NCI-H1436 treated with DMSO at 0.1 percent for 48 hours (cell line): ENCODE data around the gene LRFN4.
"Not testable (repeated sequence)": the region's sequence is repeated elsewhere in the genome, so short reads cannot be mapped to it uniquely, and the experiment has no call there.

Experiments used
- DNase-seq: peaks from one replicate; lab custom pipeline; 2025; lab: John Stamatoyannopoulos, UW

The LRFN4 gene

GRCh38 chr11:66856496-66857233 lies at the start of gene LRFN4:
Gene LRFN4, plus strand, starts transcription at chr11:66857064. Its CDS starts 681 bp downstream, at chr11:66857745.
- no peak for DNase-seq

- DNase-seq = no peak
These were observed 47.3 kb upstream of the LRFN4 start for GRCh38 chr11:66809592-66809991.

- no peak for DNase-seq
These were observed 46.2 kb upstream of the LRFN4 start for GRCh38 chr11:66810576-66811185.

GRCh38 chr11:66814678-66815077 lies 42.2 kb upstream of the LRFN4 start:
- no peak for DNase-seq

- no peak for DNase-seq
These were observed 41.2 kb upstream of the LRFN4 start for GRCh38 chr11:66815646-66816045.

- no peak for DNase-seq
These were observed 38.5 kb upstream of the LRFN4 start for GRCh38 chr11:66818231-66818955.

GRCh38 chr11:66820381-66820780 lies 36.5 kb upstream of the LRFN4 start:
- no peak for DNase-seq

- DNase-seq = no peak
These were observed 36.0 kb upstream of the LRFN4 start for GRCh38 chr11:66820901-66821300.

- DNase-seq = no peak
These were observed 33.2 kb upstream of the LRFN4 start for GRCh38 chr11:66823700-66824099.

- not testable (repeated sequence) for DNase-seq
These were observed 32.3 kb upstream of the LRFN4 start for GRCh38 chr11:66824573-66824972.

- no peak for DNase-seq
These were observed 22.4 kb upstream of the LRFN4 start for GRCh38 chr11:66834539-66834845.

- no peak for DNase-seq
These were observed 21.9 kb upstream of the LRFN4 start for GRCh38 chr11:66834943-66835342.

GRCh38 chr11:66835768-66836405 lies 21.0 kb upstream of the LRFN4 start:
- DNase-seq = no peak

GRCh38 chr11:66840317-66841091 lies 16.4 kb upstream of the LRFN4 start:
- DNase-seq = no peak

- DNase-seq = no peak
These were observed 15.0 kb upstream of the LRFN4 start for GRCh38 chr11:66841861-66842260.

GRCh38 chr11:66842501-66842895 lies 14.4 kb upstream of the LRFN4 start:
- no peak for DNase-seq

GRCh38 chr11:66842896-66843775 lies 13.7 kb upstream of the LRFN4 start, which contains the start of gene RCE1:
Gene RCE1, plus strand, starts transcription at chr11:66843441. Its CDS starts 15 bp downstream, at chr11:66843456.
- DNase-seq = peak; percentile 12

- DNase-seq = no peak
These were observed 12.9 kb upstream of the LRFN4 start for GRCh38 chr11:66843776-66844495.

- DNase-seq = no peak
These were observed 12.2 kb upstream of the LRFN4 start for GRCh38 chr11:66844496-66845142.
